UCSD-AML1 (cell line): Measurements from ENCODE around the gene IL37.

Source experiments
- DNase-seq: peaks from one replicate; lab custom pipeline; 2025; ENCODE audit not compliant: unreplicated experiment; lab: John Stamatoyannopoulos, UW

The IL37 gene

GRCh38 chr2:112954364-112954763 is 43.4 kb downstream of the IL37 start:
- DNase-seq: no peak

GRCh38 chr2:112957511-112957910 is 46.5 kb downstream of the IL37 start:
- no peak for DNase-seq

- no peak for DNase-seq
Observed at GRCh38 chr2:112958428-112959108, 47.6 kb downstream of the IL37 start.

GRCh38 chr2:112959109-112959812 is 48.3 kb downstream of the IL37 start:
- DNase-seq: no peak

GRCh38 chr2:112960230-112960825 is 49.4 kb downstream of the IL37 start:
- DNase-seq: no peak

GRCh38 chr2:112962308-112963175 is 51.6 kb downstream of the IL37 start:
- no peak for DNase-seq

- DNase-seq: no peak
Observed at GRCh38 chr2:112967023-112967422, 56.1 kb downstream of the IL37 start.
